Suprapubic skin (tissue), 4 donors: Measurements from ENCODE around the gene ITPRID1. TPM values are rescaled to one million over a fixed set of nuclear protein-coding genes. Genes with fewer than 3 reads are reported as not detected.
"Not testable (repeated sequence)": the region's sequence is repeated elsewhere in the genome, so short reads cannot be mapped to it uniquely, and the experiment has no call there.

Source experiments
- DNase-seq, 2 donors: peaks; one replicate each; pipeline ENCODE4 v3.0.0-alpha.2; 2019; ENCODE audit warnings: low spot score in 2 of 2
- H3K27ac ChIP-seq: fragments of 200-600 bp; sonication (generic); one replicate; pipeline ENCODE4 v1.5.1; 2019
- H3K27me3 ChIP-seq: fragments of 200-600 bp; sonication (generic); one replicate; pipeline ENCODE4 v1.5.1; 2019
- H3K36me3 ChIP-seq: fragments of 200-600 bp; sonication (generic); one replicate; pipeline ENCODE4 v1.5.1; 2019
- H3K4me1 ChIP-seq: fragments of 200-600 bp; sonication (generic); one replicate; pipeline ENCODE4 v1.5.1; 2019
- H3K4me3 ChIP-seq: fragments of 200-600 bp; sonication (generic); one replicate; pipeline ENCODE4 v1.5.1; 2019; ENCODE audit warnings: mild to moderate bottlenecking
- H3K9me3 ChIP-seq: fragments of 200-600 bp; sonication (generic); one replicate; pipeline ENCODE4 v1.5.1; 2019
- CTCF ChIP-seq, 2 donors: fragments of 200-600 bp in 1 of 2; fragments of 450-650 bp in 1 of 2; sonication (generic) in 1 of 2; IDR thresholded peaks; one replicate each; pipeline ENCODE4 v1.5.1; 2016 to 2019; ENCODE audit warnings: antibody characterized with exemption in 2 of 2, mild to moderate bottlenecking in 1 of 2, moderate library complexity in 1 of 2
- EP300 ChIP-seq: sonication (generic); formaldehyde crosslinking; IDR thresholded peaks from one replicate; pipeline ENCODE4 v1.6.1; 2017; ENCODE audit warnings: antibody characterized with exemption
- POLR2A ChIP-seq, 2 donors: fragments of 450-650 bp; IDR thresholded peaks; one replicate each; pipeline ENCODE4 v1.6.1; 2017; ENCODE audit warnings: antibody characterized with exemption in 2 of 2, mild to moderate bottlenecking in 2 of 2, moderate library complexity in 2 of 2
- POLR2AphosphoS5 ChIP-seq, 3 donors: sonication (generic); formaldehyde crosslinking; IDR thresholded peaks; one replicate each; pipeline ENCODE4 v1.6.1; 2017; ENCODE audit warnings: antibody characterized with exemption in 3 of 3
- WGBS: methylation state at CpG from one replicate; pipeline ENCODE4 v1.1.5; 2018; 5-methylcytosine and 5-hydroxymethylcytosine counted together
- total RNA-seq, 4 donors: library from RNA; depleted of rRNA; stranded (reverse); fragments of >200 nt; gene quantifications; one replicate each; pipeline ENCODE4 v1.1.0, GENCODE V29; 2016

Gene ITPRID1
- total RNA-seq, 4 donors from 2014 or later = 4.4 to 27.7 (median 7.9) TPM

- H3K4me1 ChIP-seq = no peaks in the 10 kb centered on the region
- H3K27ac ChIP-seq = no peak overlapping the region
- TF ChIP-seq POLR2A (IDR thresholded peaks at IDR 0.05) = no peak
- no peaks in the 10 kb centered on the region for H3K9me3 ChIP-seq
- no peaks in the 10 kb centered on the region for H3K27me3 ChIP-seq
- DNase-seq = no peak
- no peaks in the 10 kb centered on the region for H3K36me3 ChIP-seq
- H3K4me3 ChIP-seq = no peak overlapping the region
Observed at GRCh38 chr7:31526864-31527263, 13.0 kb downstream of the ITPRID1 start.

- H3K4me3 ChIP-seq = no peak overlapping the region
- H3K27ac ChIP-seq = no peak overlapping the region
- no peaks in the 10 kb centered on the region for H3K9me3 ChIP-seq
- no peaks in the 10 kb centered on the region for H3K27me3 ChIP-seq
- H3K4me1 ChIP-seq = no peaks in the 10 kb centered on the region
- no peak for DNase-seq
- WGBS = 77% methylated on average over 1 of the region's 1 CpG
- TF ChIP-seq POLR2A (IDR thresholded peaks at IDR 0.05) (no peak), POLR2AphosphoS5 (IDR thresholded peaks at IDR 0.05) (no peak), EP300 (no peak), CTCF (IDR thresholded peaks at IDR 0.05) (no peak)
- no peaks in the 10 kb centered on the region for H3K36me3 ChIP-seq
Observed at GRCh38 chr7:31529103-31529502, 15.2 kb downstream of the ITPRID1 start.

GRCh38 chr7:31540651-31541185 lies 26.8 kb downstream of the ITPRID1 start:
- 51% methylated on average over 3 of the region's 3 CpGs for WGBS
- H3K27ac ChIP-seq, DNase-seq: not testable (repeated sequence)

GRCh38 chr7:31545549-31545948 lies 31.7 kb downstream of the ITPRID1 start:
- WGBS = 80% methylated on average over 1 of the region's 1 CpG
- Histone ChIP-seq H3K9me3 (no peaks in the 10 kb centered on the region), H3K27me3 (no peaks in the 10 kb centered on the region), H3K36me3 (no peaks in the 10 kb centered on the region), H3K4me1 (no peaks in the 10 kb centered on the region), H3K4me3 (no peak overlapping the region), H3K27ac (no peak overlapping the region)
- no peak for DNase-seq
- TF ChIP-seq POLR2A (IDR thresholded peaks at IDR 0.05) (no peak), POLR2AphosphoS5 (IDR thresholded peaks at IDR 0.05) (no peak), CTCF (IDR thresholded peaks at IDR 0.05) (no peak), EP300 (no peak)

More at GRCh38 chr7:31540651-31541185, 26.8 kb downstream of the ITPRID1 start:
- H3K9me3 ChIP-seq, H3K36me3 ChIP-seq, H3K4me1 ChIP-seq, H3K4me3 ChIP-seq, H3K27me3 ChIP-seq: not testable (repeated sequence)

- no peak overlapping the region for H3K27ac ChIP-seq
- no peaks in the 10 kb centered on the region for H3K9me3 ChIP-seq
- DNase-seq = no peak
Observed at GRCh38 chr7:31549611-31550010, 35.7 kb downstream of the ITPRID1 start.

GRCh38 chr7:31550432-31550831 lies 36.5 kb downstream of the ITPRID1 start:
- Histone ChIP-seq H3K4me3 (no peak overlapping the region), H3K36me3 (no peaks in the 10 kb centered on the region), H3K27ac (no peak overlapping the region), H3K9me3 (no peaks in the 10 kb centered on the region), H3K27me3 (no peaks in the 10 kb centered on the region), H3K4me1 (peaks cover 5% of the 10 kb centered on the region)
- TF ChIP-seq POLR2AphosphoS5 (IDR thresholded peaks at IDR 0.05) = no peak
- no peak for TF ChIP-seq CTCF (IDR thresholded peaks at IDR 0.05)
- TF ChIP-seq POLR2A (IDR thresholded peaks at IDR 0.05) = no peak
- TF ChIP-seq EP300 = no peak
- no peak for DNase-seq
- 50% methylated on average over 1 of the region's 1 CpG for WGBS

More at GRCh38 chr7:31549611-31550010, 35.7 kb downstream of the ITPRID1 start:
- no peaks in the 10 kb centered on the region for H3K27me3 ChIP-seq
- no peak for TF ChIP-seq POLR2AphosphoS5 (IDR thresholded peaks at IDR 0.05)
- TF ChIP-seq CTCF (IDR thresholded peaks at IDR 0.05) = no peak
- TF ChIP-seq POLR2A (IDR thresholded peaks at IDR 0.05) = no peak
- TF ChIP-seq EP300 = no peak
- peaks cover 5% of the 10 kb centered on the region for H3K4me1 ChIP-seq
- no peaks in the 10 kb centered on the region for H3K36me3 ChIP-seq
- H3K4me3 ChIP-seq = no peak overlapping the region
